ENCODE data around the gene GP9.
"Not testable (repeated sequence)": the region's sequence is repeated elsewhere in the genome, so short reads cannot be mapped to it uniquely, and the experiment has no call there.

The GP9 gene

DNA sequence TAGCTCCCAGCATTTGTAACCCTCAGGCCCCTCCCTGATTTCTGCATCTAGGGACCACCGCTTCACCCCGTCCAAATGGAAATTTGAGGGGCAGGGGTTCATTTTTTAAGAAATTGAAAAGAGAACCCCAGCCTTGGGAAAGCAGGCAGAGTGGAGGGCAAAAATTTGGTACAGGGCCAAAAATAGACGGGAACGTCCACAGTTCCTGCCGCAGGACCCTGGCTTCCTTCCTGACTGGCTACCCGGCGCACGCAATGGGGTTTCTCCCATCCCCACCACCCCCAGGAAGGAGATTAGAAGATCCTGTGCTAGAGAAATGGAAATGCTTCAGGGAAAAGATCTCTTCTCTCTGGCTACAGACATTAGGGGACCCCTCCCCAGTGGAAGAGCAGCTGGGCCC lies 20.9 kb downstream of the GP9 start:
- DNase-seq = no peak

DNA sequence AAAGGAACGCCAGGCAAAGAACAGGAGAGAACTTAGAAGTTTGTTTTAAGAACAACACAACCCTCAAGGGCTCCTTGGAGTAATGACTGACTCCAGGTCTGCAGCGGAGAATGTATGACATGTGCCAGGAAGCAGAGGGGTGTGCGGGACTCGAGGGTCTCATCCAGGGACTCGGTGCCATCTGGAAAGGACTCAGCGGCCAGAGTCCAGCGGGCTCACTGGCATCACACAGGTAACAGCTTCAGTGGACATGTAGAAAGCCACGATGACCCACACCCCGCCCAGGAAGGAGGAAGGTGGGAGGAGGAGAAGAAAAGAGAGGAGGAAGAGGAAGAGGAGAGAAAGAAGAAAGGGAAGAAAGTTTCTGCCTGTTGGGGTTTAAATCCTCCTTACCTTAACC lies 21.4 kb downstream of the GP9 start:
- DNase-seq = no peak

DNA sequence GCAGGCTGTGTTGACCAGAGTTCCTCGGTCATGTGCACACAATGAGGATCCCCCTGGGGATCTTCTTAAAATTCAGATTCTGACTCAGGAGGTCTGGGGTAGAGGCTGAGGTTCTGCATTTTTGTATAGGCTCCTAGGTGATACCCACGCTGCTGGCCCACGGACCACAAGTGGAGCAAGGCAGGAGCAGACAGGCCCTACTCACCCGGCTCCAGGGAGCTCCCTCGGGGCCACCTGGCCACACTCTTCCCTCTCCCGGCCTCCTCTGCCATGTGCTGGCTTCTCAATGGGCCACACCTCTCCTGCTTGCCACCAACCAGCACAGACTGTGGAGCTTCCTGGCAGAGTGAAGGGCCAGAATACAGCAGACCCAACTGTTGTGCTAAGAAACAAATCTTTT lies 23.9 kb downstream of the GP9 start:
- no peak for DNase-seq

DNA sequence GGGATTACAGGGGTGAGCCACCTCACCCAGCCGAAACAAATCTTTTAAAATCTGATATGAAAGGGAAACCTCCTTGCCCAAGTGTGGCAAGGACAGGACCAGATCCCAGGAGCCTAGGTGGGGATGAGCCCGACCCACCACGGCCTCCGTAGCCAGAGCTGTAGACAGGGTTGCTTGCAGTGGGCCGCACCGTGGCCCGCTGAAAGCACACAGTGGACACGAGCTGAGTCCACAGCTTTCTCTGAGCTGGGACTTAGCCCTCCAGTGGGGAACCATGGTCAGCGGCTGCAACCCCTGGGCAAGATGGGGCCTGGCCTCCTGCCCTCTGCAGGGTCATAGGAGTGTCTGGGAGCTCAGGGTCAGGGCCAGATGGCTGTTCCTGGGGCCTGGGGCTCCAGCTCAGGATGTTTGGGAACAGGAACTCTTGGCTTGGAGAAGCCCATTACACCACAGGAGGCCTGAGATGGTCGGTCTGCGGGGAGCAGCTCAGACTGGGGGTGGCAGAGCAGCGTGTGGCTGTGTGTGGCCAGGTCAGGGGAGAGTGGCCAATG lies 24.7 kb downstream of the GP9 start:
- no peak for DNase-seq

DNA sequence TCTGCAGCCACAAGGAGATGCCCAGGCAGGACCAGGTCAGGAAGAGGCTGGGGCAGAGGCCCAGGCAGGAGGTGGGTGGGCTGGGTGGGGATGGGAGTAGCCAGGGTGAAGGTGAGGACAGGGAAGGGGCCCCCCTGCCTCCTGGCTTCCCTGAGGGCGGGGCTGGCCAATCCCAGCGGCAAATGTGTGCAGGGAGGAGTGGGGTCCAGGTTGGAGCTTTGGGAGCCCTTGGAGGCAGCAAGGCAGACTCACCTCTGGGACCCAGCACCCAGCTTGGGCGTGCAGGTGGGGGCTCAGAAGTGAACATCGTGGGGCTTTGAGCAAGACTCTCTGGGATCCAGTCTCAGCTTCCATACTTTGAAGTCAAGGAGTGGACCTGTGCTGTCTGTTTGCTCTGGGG lies 25.2 kb downstream of the GP9 start:
- DNase-seq = no peak

DNA sequence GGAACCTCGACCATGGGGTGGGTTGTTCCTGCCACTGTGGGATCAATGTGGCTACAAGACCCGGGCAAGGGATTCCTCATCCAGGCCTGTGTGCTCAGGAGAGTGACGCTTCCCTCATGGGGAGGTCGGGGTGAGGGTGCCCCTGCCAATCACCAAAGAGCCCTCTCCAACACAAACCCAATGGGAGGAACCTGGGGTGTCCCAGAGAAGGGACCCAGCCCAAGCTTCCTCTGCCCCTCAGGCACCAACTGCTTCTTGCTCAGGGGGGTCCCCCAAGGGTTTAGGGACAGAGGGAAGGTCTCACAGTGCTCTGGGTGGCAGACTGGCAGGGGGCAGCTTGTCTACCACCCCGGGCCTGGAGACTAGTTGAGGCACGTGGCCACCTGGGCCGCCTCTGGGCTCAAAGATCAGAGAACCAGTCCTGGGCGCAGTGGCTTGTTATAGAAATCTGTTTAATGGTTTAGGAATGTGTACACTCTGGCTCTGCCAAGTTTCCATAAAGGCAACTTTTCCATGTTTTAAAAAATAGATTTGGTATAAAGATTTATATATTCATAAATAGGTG lies 26.6 kb downstream of the GP9 start:
- DNase-seq = no peak

DNA sequence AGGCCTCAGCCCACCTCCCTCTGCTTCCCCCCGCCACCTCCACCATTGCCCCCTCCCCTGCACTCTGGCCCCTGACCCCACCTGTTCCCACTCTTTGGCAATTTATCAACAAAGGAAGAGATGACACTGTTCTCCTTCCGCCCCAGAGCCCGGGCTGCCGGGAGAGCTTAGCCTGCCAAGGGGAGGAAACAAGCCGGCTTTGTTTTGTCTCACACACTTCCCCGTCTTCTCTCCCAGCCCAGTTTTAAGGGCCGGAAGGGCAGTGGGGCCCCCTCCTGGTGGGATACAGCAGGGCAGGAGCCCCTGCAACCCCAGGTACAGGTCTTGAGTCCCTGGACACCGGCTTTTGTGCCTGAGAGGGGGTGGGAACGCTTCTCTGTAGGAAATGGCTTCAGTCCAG lies 27.3 kb downstream of the GP9 start:
- not testable (repeated sequence) for DNase-seq

DNA sequence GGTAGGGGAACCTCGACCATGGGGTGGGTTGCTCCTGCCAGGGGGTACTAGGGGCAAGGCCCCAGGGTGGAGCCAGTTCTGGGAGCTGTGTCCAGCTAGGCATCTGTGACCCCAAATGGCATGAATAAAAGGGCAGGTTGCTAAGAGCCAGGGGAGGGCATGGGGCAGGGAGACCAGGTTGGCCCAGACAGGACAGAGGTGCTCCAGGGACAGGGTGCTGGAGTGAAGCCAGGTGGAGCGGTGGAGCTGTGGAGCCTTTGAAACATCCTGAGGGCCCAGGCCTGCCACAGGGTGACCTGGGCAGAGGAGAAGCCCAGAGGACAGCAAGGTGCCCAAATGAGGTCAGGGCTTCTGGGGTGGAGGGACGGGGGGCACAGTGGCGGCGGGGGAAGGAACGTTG lies 27.7 kb downstream of the GP9 start:
- not testable (repeated sequence) for DNase-seq

DNA sequence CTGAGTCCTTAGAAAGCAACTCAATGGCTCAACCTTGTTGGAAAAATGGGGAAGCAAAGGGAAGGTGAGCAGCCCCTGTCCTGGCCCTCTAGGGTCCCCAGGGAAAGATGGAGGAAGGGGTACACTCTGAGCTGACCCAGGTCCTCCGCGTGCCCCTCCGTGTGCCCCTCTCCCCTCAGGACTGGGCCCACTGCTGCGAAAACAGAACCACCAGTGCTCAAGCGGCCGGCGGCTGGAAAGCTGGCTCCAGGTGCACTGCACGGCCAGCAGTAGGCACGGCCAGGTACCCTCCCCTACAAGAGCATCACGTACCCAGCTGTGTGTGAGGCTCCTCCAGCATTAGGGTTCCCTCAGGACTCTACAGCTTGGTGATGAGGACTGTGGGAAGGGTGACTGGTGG lies 34.7 kb downstream of the GP9 start:
- no peak for DNase-seq

DNA sequence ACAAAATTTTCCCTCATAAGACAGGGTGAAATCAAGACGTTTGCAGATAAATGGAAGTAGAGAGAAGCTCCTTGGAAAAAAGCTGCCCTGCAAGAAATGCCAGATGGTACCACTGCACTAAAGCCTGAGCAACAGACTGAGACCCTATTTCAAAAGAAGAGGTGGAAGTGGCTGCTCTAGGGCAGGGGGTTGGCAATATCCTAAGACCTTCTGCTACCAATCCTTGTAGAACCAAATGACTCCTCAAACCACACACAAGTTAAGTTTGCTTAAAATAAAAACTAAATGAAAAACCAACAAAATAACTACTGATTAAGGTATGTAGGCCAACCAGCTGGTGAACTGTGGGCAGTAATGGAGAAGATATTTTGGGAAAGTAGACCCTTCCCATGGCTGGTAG lies 39.7 kb downstream of the GP9 start:
- DNase-seq = no peak

DNA sequence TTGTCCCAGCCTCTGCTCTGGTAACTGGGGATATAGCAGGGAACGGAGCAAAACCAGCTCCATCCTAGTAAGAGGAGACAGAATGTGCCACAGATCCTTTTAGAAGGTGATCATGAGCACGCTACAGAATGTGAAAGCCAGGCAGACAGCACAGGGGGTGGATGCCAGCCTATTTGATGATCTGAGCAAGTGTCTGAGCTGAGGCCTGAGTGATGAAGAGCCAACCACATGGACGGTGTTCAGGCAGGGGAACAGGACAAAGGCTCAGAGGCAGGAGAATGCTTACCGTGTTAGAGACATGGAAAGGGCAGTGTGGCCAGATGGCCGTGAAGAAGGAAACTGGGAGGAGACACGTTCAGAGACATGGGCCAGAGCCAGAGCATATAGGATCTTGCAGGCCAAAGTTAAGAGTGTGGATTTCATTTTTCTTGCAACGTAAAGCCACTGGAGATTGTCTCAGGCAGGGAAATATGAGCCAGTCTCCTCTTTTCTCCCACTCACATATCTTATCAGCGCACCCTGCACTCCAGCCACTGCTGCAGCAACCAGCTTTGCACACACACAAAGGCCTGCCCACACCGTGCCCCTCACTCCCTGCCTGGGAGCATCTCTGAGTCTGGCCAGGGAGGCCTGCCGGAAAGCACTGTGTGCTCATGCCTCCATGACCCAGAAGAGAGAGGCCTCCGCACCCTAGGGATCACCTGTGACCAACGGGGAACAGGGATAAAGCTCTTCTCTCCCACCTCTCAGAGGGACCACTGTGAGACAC lies 41.0 kb downstream of the GP9 start:
- no peak for DNase-seq

DNA sequence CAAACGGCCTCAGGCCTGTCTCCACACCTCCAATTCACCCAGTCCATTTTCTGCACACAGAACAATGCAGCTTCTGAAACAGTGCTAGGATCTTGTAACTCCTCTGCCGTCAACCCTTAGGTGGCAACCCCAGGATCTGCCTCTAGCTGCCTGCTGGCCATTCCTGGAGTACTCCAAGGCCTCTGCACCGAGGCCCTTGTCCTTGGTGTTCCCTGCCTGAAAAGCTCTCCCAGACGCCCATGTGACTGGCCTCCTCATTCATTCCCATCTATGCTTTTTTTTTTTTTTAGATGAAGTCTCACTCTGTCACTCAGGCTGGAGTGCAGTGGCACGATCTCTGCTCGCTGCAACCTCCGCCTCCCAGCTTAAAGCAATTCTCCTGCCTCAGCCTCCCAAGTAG lies 42.7 kb downstream of the GP9 start:
- DNase-seq = no peak

DNA sequence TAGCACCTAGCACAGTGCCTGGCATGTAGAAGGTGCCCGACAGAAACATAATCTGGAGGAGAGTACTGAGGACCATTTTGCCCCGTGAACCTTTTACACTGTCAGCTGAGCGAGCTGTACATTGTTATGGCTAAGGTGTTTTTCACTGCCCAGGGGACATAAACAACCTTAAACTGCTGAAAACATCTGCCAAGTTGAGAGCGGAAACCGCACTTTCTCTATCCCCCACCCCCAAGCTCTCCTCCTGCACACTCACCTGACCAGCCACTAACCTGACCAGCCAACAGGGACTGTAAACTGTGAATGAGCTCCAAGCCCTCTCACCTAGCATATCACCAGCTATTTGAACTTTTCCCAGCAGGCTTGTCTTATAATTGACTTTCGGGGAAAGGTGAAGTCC lies 43.5 kb downstream of the GP9 start:
- no peak for DNase-seq

DNA sequence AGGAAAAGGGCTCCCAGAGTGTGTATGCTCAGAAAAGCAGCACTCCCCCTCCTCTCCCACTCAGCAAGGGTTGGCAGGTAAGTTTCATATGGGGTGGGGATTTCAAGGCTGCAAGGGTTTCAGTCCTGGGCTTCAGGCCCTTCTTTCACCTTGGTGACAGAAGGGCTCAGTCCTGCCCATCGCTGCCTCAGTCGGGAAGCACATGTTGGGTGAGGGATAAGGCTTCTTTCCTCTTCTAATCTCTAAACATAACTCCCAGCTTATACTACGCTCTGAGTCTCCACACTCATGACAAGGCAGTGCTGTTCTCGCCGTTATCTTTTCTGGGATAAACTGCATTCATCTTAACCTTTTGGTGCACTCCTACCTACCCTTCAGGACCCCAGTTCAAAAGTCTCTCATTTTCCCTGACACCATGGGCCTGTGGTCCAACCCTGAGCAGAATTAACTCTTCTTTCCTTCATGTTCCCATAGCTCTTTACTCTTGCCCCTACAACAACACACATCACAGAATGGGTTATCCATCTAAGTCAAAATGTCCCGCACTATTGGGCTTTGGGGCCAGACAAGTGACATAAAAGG lies 44.0 kb downstream of the GP9 start:
- no peak for DNase-seq

DNA sequence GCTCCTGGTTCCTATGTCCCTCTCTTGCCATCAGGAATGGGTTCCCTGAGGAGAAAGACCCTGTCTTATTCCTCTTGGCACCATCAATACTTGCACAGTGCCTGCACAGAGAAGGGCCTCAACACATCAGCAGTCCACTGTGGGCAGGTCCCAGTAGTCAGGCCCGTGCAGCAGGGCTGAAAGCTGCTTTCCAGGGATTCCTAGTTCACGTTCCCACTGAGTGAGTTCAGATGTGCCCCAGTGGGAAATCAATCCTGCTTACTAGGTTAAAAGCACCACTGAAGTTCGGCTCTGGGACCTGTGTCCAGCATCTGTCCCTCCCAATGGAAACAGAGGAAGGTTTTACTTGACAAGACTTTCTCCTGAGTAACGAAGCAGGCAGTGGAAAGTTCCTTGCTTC lies 45.3 kb downstream of the GP9 start:
- no peak for DNase-seq

DNA sequence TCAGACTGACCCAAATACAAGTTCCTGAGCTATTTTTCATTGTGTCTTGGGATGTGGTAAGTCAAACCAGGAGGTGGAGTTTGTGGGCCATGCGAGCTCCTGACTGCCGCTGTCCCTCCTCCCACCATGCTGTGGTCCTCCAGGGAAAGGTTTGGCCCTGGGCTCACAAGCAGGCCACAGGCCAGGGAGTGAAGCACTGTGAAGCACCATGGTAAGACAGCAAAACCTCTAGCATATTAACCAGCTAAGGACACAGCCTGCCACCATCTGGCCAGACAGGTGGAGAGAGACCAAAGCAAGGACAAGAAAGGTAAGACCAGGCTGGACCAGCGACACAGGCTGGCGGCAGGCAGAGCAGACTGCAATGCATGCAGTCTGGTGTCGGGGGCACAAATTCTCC lies 45.7 kb downstream of the GP9 start:
- no peak for DNase-seq

DNA sequence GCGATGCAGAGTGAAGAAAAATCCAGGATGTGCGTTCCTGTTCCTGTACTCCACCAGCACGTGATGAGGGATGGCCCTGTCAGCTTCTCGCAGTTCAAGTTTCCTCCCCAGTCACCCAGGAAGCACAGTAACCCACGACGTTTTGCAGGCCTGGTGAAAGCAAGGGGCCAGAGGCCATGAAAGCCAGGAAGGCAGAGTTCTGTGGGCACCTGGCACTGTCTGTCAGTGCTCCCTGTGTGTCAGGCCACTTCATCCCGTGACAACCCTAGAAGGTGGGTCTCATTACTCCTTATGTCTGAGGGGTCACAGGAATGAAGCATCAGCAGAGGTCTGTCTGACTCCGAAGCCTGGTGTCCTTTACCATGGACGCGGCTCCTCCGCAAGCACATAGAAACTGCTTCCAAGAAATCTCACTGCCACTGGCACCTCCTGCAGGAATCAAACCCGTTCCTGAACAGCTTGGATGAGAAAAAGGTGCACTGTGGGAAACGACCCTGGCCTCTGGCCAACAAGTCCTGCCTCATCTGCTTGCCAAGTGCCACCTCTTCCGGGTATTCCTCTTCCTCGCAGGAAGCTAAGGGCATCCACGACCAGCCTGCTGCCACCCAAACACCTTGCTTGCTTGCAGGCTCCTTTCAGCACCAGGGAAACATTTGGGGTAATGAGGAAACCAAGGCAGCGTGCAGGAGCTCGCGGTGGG lies 46.4 kb downstream of the GP9 start:
- DNase-seq = no peak

DNA sequence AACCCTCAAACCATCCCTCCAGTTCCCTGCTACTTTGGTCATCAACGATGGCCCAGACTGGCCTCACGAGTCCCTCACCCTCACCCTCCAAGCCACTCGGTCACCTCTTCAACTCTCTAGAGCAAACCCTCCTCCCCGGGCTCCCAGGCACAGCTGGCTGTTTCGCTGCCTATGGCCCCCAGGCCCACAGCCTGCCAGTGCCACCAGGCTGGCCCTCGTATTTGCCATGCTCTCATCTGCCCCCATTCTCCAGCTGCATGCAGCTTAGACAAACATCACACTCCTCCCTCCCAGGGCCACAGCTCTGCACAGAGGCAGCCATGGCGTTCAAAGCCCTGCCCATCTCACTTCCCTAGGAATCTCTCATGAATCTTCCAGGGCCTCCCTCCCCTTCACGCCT lies 47.2 kb downstream of the GP9 start:
- no peak for DNase-seq

DNA sequence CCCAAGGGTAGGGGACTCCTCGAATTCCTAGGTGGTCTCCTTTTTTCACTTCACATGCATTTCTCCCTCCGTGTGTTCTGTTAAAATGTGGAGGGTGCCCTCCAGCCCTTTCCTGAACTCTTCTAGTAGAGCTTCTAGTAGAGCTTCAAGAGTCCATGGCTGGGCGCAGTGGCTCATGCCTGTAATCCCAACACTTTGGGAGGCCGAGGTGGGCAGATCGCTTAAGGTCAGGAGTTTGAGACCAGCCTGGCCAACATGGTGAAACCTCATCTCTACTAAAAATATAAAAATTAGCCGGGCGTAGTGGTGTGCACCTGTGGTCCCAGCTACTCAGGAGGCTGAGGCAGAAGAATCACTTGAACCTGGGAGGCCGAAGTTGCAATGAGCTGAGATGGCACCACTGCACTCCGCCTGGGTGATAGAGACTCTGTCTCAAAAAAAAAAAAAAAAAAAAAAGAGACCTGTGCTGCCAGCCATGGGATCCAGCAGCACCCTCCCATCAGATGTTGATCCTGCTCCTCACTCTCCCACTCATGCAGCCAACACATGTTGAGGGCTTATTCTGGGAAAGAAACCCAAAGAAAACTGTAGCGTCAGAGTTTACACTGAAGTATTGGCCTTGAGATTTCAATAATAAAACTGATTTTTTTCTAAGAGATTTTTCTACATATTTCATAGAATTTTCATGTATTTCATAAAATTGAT lies 50.6 kb downstream of the GP9 start:
- DNase-seq = not testable (repeated sequence)

All from activated CD4-positive, alpha-beta T cell treated with anti-CD3 and anti-CD28 coated beads, Interleukin-2, amount 50 U/mL, for 16 hours (primary cell).